ENCODE measurements around the gene UQCRH.
"Not testable (repeated sequence)": the region's sequence is repeated elsewhere in the genome, so short reads cannot be mapped to it uniquely, and the experiment has no call there.

UQCRH gene

GRCh38 chr1:46300673-46301405 lies 2.7 kb upstream of the UQCRH start:
- DNase-seq = no peak

DNA sequence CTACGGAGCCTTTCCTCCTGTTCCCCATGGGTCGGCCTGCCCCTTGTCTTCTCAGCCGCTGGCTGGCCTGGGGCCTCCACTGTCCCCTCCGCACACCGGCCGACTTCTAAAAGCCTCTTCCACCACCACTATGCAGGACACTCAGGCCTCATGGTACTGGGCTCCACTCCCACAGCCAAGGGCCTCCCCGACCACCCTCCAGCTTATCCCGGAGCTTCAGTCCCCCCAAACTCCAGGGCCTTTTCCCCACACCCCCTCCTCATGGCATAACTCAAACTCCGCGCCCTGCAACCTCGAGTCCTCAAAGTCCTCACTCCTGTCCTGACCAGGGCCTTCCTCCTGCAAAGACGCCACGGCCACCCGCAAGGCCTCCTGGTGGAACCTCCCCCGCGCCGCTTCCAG lies 2.1 kb upstream of the UQCRH start:
- peak; percentile 16 for DNase-seq

- DNase-seq = peak; percentile 11
Measured at GRCh38 chr1:46301808-46302640, 1.5 kb upstream of the UQCRH start.

GRCh38 chr1:46302641-46303037 lies 859 bp upstream of the UQCRH start:
- no peak for DNase-seq

DNA sequence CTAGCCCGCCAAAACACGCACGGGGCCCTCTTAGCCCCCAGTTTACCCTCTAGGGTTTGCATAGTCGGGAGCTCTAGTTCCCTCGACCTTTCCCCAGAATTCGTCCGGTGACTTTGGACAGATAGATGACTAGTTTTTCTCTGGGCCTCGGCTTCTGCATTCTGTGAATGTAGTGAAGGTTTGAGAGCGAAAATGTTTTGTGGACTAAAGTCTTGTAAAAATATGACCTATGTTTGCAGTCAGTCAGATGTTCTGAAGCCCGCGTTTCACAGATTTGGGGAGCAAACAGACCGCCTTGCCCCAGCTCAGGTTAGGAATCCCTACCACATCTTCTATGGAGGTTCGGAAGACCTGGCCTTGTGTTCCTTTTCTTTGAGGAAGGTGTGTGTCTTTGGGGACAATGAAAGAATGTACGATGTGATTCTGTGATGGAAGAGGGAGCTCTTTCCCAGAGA lies 401 bp downstream of the UQCRH start:
- DNase-seq = no peak

- no peak for DNase-seq
Measured at GRCh38 chr1:46306159-46306530, 2.6 kb downstream of the UQCRH start.

- no peak for DNase-seq
Measured at GRCh38 chr1:46309401-46310159, 6.1 kb downstream of the UQCRH start.

- no peak for DNase-seq
Measured at GRCh38 chr1:46310321-46310720, 6.8 kb downstream of the UQCRH start.

DNA sequence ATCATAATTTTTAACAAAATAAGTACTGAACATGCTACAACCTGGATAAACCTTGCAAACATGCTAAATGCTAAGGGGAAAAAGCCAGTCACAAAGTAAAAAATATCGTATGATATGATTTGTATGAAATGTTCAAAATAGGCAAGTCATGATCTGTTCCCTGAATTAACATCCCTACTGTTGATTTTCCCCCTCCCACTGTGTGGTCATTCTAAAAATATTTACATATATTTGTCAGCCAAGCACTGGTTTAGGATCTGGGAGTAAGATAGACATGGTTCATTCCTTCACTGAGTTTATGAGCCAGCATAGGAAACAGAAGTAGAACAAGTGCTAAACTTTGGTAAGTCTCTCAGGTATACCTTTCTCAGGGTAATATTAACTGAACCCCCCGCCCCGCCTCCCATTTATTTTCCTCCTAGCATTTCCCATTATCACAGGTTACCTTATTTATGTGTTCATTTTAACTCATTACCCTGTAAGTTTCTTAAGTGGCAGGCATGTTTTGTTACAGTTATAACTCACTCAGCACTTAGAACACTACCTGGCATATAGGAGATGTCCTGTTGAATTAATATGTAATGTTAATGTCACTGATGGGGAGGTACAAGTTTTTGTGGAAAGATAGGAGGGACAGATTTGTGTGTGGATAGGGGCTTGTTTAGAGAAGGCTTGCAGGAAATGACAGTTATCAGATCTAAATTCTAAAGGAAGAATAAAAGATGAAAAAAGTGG lies 12.3 kb downstream of the UQCRH start:
- peak; percentile 38 for DNase-seq

GRCh38 chr1:46317323-46317722 lies 13.8 kb downstream of the UQCRH start:
- DNase-seq = no peak

GRCh38 chr1:46319301-46319700 lies 15.8 kb downstream of the UQCRH start:
- DNase-seq = not testable (repeated sequence)

DNA sequence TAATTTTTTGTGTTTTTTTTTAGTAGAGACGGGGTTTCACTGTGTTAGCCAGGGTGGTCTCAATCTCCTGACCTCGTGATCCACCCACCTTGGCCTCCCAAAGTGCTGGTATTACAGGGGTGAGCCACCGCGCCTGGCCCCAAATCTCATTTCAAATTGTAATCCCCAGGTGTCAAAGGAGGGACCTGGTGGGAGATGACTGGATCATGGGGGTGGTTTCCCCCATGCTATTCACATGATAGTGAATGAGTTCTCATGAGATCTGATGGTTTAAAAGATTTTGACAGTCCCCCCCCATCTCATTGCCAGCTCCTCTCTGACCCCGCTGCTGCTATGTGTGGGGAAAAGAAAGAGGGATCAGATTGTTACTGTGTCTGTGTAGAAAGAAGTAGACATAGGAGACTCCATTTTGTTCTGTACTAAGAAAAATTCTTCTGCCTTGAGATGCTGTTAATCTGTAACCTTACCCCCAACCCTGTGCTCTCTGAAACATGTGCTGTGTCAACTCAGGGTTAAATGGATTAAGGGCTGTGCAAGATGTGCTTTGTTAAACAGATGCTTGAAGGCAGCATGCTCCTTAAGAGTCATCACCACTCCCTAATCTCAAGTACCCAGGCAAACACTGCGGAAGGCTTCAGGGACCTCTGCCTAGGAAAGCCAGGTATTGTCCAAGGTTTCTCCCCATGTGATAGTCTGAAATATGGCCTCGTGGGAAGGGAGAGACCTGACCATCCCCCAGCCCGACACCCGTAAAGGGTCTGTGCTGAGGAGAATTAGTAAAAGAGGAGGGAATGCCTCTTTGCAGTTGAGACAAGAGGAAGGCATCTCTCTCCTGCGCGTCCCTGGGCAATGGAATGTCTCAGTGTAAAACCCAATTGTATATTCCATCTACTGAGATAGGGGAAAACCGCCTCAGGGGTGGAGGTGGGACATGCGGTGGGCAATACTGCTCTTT lies 16.7 kb downstream of the UQCRH start:
- DNase-seq = not testable (repeated sequence)

- not testable (repeated sequence) for DNase-seq
Measured at GRCh38 chr1:46322191-46322590, 18.7 kb downstream of the UQCRH start.

- DNase-seq = not testable (repeated sequence)
Measured at GRCh38 chr1:46325285-46326076, 22.0 kb downstream of the UQCRH start.

DNA sequence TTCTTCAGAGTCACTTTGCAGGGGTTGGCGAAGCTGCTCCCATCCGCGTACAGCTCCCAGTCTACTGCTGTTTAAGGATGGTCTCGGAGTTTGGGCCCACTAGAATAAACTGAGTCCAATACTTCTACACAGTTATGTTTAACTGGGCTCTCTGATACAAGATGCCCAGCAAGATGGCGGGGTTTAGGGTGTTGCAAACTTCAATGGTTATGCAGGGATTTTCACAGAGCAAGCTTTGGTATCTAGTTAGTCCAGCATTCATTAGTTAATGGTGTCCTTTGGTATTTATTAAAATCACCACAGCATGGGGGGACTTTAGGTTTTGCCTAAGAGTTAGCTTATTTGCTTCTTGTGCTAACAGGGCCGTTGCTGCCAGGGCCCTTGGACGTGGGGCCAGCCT lies 24.7 kb downstream of the UQCRH start:
- not testable (repeated sequence) for DNase-seq

DNA sequence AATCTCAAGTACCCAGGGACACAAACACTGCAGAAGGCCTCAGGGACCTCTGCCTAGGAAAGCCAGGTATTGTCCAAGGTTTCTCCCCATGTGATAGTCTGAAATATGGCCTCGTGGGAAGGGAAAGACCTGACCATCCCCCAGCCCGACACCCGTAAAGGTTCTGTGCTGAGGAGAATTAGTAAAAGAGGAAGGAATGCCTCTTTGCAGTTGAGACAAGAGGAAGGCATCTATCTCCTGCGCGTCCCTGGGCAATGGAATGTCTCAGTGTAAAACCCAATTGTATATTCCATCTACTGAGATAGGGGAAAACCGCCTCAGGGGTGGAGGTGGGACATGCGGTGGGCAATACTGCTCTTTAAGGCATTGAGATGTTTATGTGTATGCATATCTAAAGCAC lies 26.3 kb downstream of the UQCRH start:
- not testable (repeated sequence) for DNase-seq

GRCh38 chr1:46330381-46330780 lies 26.9 kb downstream of the UQCRH start:
- DNase-seq = not testable (repeated sequence)

DNA sequence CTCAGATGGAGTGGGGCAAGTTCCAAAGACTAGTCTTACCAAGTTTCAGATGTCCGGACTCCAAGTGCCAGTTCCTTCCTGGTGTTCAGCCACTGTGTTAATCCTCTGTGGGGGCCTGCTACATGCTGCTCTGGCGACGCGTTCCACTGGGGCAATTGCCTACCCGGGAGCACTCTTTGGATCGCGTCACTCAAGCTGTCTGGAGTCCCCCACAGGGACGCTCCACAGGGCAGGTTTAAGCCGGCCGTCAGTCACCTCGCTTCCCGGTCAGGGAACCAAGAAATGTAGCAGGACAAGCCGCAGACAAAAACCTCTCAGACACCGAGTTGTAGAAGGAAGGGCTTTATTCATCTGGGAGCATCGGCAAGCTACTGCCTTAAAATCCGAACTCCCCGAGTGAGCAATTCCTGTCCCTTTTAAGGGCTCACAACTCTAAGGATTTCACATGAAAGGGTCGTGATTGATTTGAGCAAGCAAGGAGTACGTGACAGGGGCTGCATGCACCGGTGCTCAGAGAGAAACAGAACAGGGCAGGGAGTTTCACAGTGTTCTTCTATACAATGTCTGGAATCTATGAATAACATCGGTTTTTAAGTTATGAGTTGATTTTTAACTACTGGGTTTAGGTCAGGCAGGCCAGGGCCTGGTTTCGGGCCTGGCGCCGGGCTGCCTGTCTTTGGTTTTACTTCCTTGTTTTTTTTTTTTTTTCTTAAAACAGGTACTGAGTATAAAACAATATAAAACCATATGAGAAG lies 28.5 kb downstream of the UQCRH start:
- DNase-seq = peak; percentile 55

- DNase-seq = peak; percentile 52
Measured at GRCh38 chr1:46333300-46334029, 30.0 kb downstream of the UQCRH start.
